Embryonic facial prominence (tissue), 1 donor: ENCODE measurements around the gene LGALS9.

Source experiments
- DNase-seq: peaks from one replicate; pipeline ENCODE4 v3.0.0-alpha.2; 2016; ENCODE audit errors: extremely low spot score

LGALS9 gene

GRCh38 chr17:27630607-27631410 is at the start of gene LGALS9:
Gene LGALS9 (plus strand): TSS chr17:27631188. CDS start chr17:27631266, 78 bp downstream.
- no peak for DNase-seq

DNA sequence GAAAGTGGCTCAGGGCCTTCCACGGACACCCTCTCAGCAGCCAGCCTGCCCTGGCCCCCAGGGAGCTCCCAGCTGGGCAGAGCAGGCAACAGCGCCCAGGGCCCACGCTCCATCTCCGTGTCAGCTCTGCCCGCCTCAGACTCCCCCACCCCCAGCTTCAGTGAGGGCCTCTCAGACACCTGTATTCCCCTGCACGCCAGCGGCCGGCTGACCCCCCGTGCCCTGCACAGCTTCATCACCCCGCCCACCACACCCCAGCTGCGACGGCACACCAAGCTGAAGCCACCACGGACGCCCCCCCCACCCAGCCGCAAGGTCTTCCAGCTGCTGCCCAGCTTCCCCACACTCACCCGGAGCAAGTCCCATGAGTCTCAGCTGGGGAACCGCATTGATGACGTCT is 48.3 kb upstream of the LGALS9 start:
- DNase-seq = no peak

DNA sequence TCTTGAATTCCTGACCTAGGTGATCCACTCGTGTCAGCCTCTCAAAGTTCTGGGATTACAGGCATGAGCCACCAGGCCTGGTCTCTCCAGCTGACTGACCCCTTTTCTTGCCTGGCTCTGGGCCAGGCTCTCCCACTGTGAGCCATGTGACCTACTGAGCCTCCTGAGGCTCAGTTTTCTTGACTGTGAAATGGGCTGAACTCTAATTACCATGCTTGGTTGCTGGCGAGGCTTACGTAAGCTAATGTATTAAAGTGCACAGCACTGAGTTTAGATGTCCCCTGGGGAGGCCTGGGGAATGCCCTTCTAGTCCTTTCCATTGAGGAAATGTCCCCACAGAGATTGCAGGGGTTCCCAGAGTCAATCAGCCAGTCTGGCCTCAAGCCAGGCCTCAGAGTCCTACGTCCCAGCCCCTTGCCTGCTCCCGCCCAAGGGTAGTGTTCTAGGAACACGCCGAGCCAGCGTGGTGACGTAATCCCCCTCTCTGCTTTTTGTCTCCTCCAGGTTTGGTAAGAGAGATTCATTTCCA is 45.8 kb upstream of the LGALS9 start:
- DNase-seq = no peak

GRCh38 chr17:27585792-27586191 is 45.2 kb upstream of the LGALS9 start:
- DNase-seq = no peak

- peak; percentile 75 for DNase-seq
Observed at GRCh38 chr17:27586203-27586721, 44.7 kb upstream of the LGALS9 start.

DNA sequence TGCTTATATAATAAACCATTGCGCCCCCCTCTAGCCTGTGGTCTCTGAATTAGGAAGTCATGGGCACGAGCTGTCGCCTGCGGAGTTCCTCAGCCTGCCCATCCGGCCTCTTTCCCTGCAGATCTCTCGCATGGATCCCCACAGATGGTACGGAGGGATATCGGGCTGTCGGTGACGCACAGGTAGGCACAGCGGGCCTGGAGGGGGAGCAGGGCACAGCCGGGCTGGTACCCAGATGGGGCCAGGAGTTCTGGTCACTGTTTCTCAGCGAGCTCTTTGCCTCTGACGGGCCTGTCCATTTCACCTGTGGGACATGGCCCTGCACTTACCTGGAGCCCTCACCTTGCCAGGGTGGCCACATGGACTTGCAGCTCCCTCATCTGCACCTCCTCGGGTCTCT is 42.6 kb upstream of the LGALS9 start:
- DNase-seq = no peak

- no peak for DNase-seq
Observed at GRCh38 chr17:27590864-27591263, 40.1 kb upstream of the LGALS9 start.

DNA sequence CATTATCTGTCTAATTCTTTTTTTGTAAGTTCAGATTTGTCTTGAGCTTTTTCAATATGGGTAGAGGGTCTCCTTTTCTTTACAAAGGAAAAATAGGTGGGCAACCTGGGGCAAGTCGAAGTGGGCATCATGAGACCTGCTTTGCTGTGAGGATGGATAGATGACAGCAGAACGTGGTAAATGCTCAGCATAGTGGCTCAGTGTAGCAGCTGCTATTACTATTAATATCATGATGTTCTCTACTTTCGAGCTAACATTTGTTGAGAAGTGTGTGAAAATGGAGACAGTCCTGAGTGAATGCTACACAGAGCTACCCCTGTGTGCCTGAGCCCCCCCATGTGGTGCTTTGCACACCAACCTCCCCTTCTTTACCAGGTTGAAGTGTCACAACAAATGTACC is 39.0 kb upstream of the LGALS9 start:
- no peak for DNase-seq

DNA sequence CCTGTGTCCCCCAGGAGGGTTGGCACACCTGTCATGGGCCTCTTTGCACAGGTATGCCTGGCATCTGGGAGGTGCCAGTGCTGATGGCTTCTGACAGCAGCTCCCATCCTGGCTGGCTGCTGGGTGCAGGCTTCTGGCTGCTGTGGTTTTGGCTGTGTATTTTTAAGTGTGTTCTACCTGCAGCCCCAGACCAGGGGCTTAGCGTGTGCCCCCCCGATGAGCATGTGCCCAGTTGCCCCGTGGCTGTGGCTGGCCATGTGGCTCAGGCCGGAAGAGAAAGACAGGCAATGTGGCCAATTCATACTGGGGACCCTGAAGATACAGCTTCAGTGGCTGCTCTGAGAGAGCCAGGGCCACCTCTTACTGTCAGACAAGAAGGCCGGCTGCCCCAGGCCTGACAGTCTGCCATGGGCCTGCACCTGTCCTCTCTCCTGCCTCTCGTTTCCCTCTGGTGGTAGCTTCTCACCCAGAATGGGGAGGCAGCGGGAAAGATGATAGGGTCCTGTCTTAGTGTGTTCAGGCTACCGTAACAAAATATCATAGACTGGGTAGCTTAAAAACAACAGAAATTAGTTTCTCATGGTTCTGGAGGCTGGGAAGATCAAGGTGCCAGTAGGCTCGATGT is 37.6 kb upstream of the LGALS9 start:
- DNase-seq = no peak

DNA sequence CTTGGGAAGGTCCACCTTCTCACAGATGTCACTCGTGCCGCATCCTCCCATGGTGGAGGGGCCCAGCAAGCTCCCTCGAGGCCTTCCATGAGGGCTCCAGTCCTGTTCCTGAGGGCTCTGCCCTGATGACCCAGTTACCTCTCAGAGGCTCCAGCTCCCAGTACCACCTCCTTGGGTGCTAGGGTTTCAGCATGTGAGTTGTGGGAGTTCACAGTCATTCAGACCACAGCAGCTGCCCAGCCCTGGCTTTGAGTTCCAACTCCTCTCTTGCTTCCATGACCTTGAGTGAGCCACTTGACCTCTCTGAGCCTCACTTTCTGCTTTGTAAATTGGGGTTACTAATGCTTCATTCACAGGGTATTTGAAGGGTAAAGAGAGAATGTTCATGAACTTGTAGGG is 37.1 kb upstream of the LGALS9 start:
- no peak for DNase-seq

GRCh38 chr17:27595208-27595607 is 35.8 kb upstream of the LGALS9 start:
- DNase-seq = no peak

DNA sequence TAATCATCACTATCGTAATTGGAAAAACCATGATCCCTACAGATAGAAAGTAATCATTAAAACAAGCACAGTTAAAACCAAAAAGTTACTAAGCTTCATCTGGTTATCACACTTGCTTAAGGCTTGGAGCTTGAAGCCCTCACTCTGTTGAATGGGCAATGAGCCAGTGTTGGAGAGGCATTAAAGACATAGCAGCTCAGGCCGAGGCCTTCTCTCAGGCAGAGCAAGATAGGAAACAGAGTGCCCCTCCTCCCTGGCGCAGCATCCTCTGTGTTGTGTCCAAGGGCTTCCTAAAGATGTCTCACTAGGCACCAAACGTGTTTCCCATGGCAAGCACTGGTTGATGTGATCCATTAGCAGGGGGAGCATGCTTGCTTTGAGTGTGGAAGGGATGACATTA is 34.9 kb upstream of the LGALS9 start:
- DNase-seq = no peak

GRCh38 chr17:27596566-27597187 is 34.3 kb upstream of the LGALS9 start:
- no peak for DNase-seq

- no peak for DNase-seq
Observed at GRCh38 chr17:27597188-27597580, 33.8 kb upstream of the LGALS9 start.

- no peak for DNase-seq
Observed at GRCh38 chr17:27597783-27598320, 33.1 kb upstream of the LGALS9 start.

DNA sequence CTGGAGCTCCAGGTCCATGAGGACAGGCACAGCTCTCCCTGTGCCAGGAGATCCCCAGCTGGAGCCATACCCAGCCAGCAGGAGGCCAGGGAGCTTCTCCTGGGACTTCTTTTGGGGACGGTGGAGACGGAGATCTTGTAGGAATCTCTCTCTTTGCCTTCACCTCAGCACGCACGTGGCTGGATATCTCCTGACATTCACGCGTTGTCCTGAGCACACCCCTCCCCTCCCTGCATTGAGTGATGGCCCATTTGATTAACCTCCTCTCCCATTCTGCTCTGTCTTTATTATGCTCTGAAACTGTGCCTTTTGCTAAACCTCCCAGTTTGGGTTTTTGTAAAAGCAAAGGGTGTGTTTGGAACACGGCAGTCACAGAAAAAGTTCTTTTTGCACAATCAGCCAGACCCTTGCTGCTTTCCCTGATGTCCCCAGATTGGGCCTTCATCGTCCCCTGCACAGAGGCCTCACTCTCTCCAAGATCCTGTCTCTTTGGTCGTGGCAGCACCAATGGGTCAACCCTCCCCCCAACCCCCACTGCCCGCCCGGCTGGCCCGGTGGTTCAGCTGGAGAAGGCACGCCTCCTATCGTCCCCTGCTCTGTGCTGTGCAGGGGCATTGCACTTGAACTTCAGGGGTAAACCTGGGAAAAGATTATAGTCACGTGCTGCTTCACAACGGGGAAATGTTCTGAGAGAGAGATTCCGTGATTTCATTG is 32.5 kb upstream of the LGALS9 start:
- DNase-seq = no peak

GRCh38 chr17:27600471-27600870 is 30.5 kb upstream of the LGALS9 start:
- DNase-seq = no peak

DNA sequence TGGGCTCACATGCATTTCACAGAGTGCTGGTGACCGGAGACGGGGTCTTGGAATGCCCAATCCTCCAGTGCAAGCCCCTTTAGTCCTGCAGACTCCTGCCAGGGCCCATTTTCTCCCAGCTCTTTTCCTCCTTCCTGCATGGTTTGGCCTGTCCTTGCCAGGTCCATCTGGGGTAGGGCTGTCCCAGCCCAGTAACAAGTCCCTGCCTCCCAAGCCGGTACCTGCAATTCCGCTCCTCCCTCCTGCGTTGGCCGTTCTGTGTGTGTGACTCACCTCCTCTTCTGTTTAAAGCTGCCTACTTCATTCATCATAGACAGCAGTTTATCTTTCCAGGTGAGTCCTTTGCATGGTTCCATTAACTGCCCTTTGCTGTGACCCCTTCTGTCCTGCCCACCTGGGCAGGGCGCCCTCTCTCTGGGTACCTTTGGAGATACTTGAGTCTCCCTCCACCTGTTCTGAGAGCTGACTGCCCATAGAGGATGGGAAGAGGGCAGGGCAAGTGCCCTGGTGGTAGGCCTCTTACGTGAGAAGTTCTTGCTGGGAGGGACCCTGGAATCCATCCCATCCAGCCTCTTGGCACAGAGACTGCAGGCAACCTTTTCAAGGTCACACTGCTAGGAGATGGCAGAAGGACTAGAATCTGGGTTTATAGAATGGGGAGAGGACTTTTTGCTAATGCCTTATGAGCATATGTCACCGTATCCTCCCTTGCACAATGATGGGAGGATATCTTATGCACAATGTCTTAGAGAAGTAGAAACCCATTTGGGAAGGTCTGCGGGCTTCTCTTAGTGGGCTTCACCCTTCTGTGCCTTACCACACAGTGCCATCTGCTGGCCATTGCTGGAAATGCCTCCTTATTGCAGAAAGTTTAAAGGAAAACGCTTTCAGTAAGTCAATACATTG is 29.7 kb upstream of the LGALS9 start:
- peak; percentile 52 for DNase-seq

DNA sequence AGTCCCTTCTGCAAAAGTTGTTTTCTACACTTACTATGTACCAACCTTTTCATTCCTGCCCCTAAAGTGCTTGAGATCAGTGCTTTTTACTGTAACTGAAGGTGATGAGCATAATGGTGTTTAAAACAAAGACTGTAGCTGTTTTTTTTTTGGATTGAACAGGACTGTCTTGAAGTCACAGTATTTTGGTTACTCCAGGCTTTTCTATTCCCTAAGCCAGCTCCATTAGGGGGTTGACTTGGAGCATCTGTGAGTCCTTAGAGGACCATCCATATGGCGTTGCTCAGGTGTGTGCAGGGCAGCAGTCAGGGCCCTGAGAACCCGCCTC is 29.0 kb upstream of the LGALS9 start:
- no peak for DNase-seq

GRCh38 chr17:27602721-27603420 is 28.1 kb upstream of the LGALS9 start:
- no peak for DNase-seq
